GM18502 (cell line): ENCODE data around the gene CEP192.
"Not testable (repeated sequence)": the region's sequence is repeated elsewhere in the genome, so short reads cannot be mapped to it uniquely, and the experiment has no call there.

Experiments
- ATAC-seq: cut with Tn5 transposase; IDR thresholded peaks from one replicate; pipeline ENCODE4 v1.9.1; 2021; ENCODE audit warnings: mild to moderate bottlenecking; ENCODE audit not compliant: unreplicated experiment, poor library complexity

The CEP192 gene

GRCh38 chr18:12989397-12990122 lies 1.6 kb upstream of the CEP192 start:
- no peak for ATAC-seq

GRCh38 chr18:12990123-12990475 lies 1.1 kb upstream of the CEP192 start:
- ATAC-seq = no peak

- ATAC-seq = no peak
Observed at GRCh38 chr18:12990641-12990966, 558 bp upstream of the CEP192 start.

GRCh38 chr18:12991821-12992179 lies 638 bp downstream of the CEP192 start:
- no peak for ATAC-seq

- no peak for ATAC-seq
Observed at GRCh38 chr18:12993439-12993838, 2.3 kb downstream of the CEP192 start.

- ATAC-seq = no peak
Observed at GRCh38 chr18:12995424-12995823, 4.3 kb downstream of the CEP192 start.

GRCh38 chr18:12995952-12996477 lies 4.9 kb downstream of the CEP192 start:
- ATAC-seq = no peak

GRCh38 chr18:12996661-12997292 lies 5.6 kb downstream of the CEP192 start:
- ATAC-seq = no peak

- ATAC-seq = not testable (repeated sequence)
Observed at GRCh38 chr18:12997330-12997729, 6.2 kb downstream of the CEP192 start.

GRCh38 chr18:12998332-12999060 lies 7.3 kb downstream of the CEP192 start:
- peak; percentile 73 for ATAC-seq

- no peak for ATAC-seq
Observed at GRCh38 chr18:13003466-13003896, 12.3 kb downstream of the CEP192 start.

GRCh38 chr18:13004396-13004795 lies 13.2 kb downstream of the CEP192 start:
- ATAC-seq = no peak

GRCh38 chr18:13005289-13005688 lies 14.1 kb downstream of the CEP192 start:
- ATAC-seq = no peak

GRCh38 chr18:13006531-13007247 lies 15.5 kb downstream of the CEP192 start:
- ATAC-seq = no peak

GRCh38 chr18:13007248-13007560 lies 16.0 kb downstream of the CEP192 start:
- no peak for ATAC-seq

- no peak for ATAC-seq
Observed at GRCh38 chr18:13011719-13012118, 20.6 kb downstream of the CEP192 start.

GRCh38 chr18:13014232-13014631 lies 23.1 kb downstream of the CEP192 start:
- no peak for ATAC-seq

GRCh38 chr18:13014818-13015217 lies 23.7 kb downstream of the CEP192 start:
- ATAC-seq = no peak

- ATAC-seq = no peak
Observed at GRCh38 chr18:13017247-13017875, 26.2 kb downstream of the CEP192 start.

- ATAC-seq = no peak
Observed at GRCh38 chr18:13018374-13018773, 27.2 kb downstream of the CEP192 start.
